ENCODE measurements around the gene ANTXR1.

ANTXR1 gene

DNA sequence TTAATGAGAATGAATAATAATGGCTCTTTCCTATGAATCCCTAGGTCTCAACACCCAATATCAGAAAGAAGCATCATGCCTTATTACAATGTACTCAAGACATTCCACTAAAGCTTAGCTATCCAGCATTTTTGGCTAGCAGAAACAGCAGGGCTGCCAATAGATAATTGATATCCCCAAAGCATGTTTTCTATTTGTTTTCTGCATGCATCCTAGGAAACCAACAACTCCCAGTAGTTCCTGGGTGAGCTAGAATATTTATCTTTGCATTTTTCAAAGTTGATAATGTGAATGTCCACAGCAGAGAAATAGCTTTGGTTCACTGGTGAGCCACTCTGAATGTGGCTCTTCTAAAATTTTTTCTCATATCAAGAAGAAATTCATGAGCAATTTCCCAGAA lies 5.8 kb upstream of the ANTXR1 start:
- no peak for DNase-seq

- no peak for DNase-seq
These were observed 5.4 kb upstream of the ANTXR1 start for GRCh38 chr2:69007603-69008002.

DNA sequence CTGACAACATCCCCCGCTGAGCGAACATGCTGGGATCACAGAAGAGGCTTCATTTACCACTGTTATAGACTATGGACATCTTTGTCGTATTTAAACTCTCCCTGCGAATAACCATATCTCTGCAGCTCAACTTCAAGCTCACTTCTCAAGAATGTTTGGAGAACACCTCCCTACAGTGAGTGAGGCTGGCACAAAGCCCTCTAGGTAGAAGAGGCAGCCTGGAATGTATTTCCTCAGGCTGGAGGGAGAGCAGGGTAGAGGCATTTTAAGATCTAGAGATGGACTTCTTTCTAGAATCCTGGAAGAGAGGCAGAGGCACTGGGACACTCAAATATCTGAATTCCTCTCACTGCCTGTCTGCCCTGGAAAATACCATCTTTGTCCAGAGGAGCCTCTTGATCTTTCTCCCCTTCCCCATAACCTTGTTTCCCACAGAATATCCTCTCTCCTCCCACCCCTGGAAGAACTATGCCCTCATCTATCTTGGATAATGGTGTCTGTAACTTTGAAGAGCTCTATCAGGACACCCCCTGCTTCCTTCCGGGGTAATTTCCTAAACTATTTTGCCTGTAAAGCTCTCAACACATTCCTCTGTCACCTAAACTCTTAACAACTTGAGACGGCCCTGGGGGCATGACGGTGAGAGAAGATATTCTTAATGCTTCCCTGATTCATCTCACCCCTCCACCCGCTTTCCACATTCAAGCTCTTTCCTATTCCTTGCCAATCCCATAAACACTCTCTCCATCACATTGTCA lies 2.4 kb upstream of the ANTXR1 start:
- no peak for DNase-seq

DNA sequence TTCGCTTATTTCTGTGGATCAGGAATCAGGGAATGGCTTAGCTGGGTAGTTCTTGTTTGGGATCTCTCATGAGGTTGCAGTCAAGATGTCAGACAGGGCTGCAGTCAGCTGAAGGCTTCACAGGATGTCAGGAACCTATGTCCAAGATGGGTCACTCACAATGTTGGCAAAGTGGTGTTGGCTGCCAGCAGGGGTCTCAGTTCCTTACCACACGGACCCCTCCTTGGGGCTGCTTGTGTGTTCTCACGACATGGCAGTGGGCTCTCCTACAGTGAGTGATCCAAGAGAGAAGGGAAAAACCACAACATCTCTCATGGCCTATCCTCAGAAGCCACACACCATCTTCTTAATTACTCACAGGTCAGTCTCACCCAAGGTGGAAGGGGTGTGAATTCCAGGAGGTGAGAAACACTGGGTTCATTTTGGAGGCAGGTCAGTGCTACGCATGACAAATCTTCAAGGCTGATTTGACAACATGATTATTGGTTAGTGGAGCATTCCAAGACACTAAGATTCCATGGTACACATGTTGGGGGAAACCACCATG lies 1.3 kb upstream of the ANTXR1 start:
- DNase-seq, result no peak

DNA sequence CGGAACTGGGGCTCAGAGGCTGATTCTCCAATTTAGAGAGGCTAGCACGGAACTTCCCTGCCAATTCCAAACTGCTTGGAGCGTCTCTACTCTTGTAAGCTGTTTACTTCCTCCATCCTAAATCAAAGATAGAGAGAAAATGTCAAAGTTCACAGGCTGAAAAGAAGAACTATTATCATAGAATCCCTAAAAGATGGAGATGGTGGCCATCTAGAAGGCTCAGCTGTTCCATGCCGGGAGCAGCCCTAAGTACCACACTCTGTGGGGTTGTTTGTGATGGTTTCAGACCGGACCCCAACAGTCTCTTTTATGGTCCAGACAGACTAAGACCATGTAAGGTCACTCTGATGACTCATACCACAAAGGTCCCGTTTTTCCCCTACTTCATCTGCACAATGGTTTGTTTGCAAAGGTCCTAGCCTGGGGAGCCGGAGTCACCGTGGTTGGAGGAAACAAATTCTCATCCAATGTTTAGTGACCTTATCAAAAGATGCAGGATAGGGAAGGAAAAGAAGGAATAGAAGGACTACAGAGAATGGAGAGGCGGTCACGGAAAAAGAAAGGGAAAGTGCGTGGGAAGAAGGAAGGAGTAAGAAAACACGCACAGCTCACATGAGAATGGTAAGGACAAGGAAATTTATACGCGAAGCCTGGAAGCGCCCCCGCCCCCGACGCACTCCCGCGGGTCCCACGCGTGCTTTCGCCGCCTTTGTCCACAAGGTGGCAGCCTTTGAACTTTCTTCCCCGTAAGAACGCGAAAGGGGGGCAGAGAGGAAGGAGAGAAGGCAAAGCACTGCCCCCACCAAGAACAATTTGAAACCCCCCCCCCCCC lies 453 bp upstream of the ANTXR1 start:
- peak; percentile 49 for DNase-seq

DNA sequence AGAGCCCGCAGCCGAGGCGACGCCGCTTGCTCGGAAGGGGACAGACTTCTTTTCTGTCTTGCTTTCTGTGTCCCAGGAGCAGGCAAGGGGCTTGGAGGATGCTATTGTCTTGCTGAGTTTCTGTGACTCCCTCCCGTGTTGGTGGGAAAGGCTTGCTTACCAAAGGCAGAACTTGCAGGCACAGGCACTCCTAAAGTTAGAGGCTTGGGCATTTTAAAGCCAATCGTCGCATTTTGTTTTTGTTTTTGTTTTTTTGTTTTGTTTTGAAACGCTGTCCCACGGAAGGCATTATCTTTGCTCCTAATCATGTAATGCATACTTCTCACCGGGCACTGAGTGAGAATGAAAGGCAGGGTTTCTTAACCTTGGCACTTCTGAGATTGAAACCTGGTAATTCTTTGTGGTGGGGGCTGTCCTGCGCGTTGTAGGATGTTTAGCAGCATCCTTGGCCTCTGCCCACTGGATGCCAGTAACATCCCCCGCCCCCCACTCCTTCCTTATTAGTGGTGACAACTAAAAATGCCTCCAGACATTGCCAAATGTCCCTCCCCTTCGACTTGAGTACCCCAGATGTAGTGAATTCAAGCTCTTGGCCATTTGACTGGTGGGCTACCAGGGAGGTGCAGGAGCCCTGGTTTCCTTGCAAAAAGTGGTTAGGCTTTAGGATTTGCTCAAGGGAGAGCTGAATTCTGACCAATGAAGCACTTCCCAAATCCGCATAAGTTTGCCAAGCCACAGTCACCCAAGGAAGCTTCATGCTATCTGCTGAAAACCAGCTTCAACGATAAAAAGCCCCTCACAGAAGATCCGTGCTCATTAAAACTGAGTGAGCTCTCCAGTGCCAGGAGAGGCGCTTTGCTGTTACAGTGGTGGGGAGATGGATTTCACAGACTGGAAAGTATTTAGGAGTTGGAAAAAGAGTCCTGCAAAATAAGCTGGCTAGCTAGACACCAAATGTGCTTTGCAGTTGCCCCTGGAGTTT lies 1.2 kb downstream of the ANTXR1 start:
- no peak for DNase-seq

- DNase-seq, result no peak
These were observed 4.1 kb downstream of the ANTXR1 start for GRCh38 chr2:69017080-69017479.

- DNase-seq, result no peak
These were observed 4.9 kb downstream of the ANTXR1 start for GRCh38 chr2:69017835-69018234.

DNA sequence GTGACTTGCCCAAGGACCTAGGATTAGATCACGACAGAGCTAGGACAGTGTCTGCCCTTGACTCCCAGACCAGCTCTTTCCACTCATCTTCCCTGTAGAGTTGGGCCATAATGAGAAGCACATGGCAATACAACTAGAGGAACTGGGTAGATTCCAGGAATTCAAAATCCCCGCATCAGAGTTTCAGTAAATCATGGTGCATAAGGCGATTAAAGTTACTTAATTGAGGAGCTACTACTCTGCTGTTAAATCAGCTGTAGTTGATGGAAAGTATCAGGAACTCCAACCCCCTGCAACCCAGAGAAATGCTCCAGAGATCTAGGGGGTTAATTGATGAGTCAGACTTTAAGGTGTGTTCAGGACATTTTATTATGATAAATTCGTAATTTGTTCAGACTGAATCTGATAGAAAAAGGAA lies 5.7 kb downstream of the ANTXR1 start:
- DNase-seq, result no peak

DNA sequence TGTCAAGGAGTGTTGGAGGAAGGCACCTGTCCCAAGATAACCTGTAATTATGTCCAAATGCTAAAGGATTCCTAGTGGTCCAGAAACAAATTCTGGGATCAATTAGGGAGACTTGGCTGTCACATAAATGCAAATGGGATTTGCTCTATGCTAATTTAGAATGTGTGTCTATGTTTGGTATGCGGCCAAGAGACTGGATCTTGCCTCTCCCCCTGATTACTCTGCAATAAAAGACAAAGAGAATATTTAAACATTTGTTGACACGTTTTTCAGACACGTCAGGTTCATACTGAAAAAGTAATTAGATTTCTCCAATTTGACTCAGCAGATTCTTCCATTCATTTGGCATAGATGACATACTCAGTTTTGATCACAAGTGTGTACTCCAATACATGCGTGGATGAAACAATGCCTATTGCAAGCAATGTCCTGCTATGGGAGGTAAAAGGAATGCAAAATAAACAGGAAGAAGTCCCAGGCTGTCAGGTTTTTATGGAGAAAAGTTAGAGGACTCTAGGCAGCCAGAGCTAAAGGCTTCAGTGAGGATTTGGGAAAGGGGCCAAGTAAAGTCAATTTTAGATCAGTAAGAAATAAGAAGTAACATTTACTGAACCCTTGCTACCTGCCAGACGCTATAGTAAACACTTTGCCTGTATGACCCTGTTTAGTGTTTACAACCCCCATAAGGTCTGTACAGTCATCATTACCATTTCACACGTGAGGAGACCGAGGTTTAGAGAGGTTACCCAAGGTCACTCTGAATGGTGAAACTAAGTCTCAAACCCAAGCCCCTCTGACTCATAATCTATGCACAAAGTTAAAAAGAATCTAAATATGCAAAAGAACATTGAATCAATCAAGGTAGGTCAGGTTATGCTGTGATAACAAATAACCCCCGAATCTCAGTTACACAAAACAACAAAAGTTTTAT lies 7.8 kb downstream of the ANTXR1 start:
- DNase-seq, result no peak

DNA sequence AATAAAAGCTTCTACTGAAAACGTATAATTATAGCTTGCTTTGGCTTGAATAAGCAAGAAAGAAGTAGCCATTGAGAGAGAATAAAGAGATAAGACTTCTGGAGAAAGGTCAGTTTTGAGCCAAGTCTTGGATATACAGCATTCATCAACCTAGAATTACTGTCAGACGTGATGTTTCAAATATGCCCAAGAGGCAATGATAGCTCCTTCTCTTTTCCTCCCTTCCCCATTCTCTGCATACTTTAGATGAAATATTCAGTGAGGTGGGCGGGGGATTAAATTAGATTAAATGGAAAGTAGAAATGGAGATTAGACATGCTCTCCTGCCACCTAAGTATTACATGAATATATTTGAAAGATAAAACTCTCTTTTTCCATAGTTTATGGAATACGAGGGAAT lies 8.7 kb downstream of the ANTXR1 start:
- DNase-seq, result no peak

- no peak for DNase-seq
These were observed 9.6 kb downstream of the ANTXR1 start for GRCh38 chr2:69022548-69022947.

DNA sequence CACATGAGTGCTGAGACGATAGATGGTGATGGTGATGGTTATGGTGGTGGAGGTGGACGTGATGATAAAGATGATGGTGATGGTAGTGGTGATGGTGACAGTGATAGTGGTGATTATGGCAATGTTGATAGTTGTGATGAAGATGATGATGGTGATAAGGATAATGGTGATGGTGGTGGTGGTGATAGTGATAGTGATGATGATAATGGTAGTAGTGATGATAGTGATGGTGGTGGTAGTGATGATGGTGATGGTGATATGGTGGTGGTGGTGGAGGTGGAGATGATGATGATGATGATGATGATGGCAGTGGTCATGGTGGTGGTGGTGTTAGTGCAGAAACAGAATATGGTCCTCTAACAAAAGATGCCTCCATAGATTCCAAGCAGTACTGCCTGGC lies 10.3 kb downstream of the ANTXR1 start:
- no peak for DNase-seq

DNA sequence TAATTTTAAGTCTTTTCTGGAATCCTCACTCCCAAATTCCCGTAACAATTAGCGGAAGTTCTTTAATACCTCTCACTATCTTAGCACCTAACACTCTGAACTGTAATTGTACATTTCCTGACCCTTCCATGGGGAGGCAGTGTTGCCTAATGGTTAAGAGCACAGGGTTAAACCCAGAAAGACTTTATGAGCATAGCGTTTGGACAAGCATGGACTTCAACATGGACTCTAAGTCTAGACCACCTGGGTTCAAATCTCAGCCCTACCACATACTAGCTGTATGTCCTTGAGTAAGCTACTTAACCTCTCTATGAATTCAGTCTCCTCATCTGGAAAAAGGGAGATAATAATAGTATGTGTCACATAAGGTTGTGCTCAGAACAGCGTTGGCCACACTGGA lies 13.0 kb downstream of the ANTXR1 start:
- DNase-seq, result no peak

DNA sequence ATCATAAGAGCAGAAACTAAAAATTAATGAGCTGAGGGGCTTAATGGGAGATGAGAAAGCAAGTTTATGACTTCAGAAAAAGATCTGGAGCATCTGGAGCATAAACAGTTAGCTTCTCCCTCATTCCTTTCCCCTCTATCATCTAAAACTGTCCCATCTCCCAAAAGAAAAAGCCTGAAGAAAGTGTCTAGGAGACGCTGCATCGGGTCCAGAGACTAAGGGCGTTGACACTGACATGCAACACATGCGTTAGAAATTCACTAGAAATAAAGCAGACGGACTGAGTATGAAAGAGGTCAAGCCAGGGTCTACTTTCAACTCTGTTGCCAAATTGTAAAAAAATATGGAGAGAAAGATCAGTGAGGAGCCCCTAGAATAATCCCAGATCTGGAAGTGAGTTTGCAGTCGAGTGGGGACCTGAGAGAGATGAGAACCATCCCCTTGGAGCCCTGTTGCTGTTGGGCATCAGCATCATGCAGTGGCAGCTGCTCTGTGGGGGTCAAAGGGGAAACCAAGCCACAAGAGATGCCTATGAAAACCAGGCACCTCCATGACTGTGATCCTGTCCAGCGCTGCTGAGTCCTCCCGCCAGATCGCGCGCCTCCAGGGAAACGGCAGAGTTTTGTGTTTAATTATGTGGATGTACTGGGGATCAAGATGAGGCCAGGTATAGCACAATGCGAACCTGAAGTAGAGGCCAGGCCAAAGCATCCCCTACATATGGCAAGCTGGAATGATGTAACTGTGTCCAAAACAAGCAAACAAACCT lies 13.9 kb downstream of the ANTXR1 start:
- no peak for DNase-seq

- DNase-seq, result no peak
These were observed 17.9 kb downstream of the ANTXR1 start for GRCh38 chr2:69030800-69031428.

DNA sequence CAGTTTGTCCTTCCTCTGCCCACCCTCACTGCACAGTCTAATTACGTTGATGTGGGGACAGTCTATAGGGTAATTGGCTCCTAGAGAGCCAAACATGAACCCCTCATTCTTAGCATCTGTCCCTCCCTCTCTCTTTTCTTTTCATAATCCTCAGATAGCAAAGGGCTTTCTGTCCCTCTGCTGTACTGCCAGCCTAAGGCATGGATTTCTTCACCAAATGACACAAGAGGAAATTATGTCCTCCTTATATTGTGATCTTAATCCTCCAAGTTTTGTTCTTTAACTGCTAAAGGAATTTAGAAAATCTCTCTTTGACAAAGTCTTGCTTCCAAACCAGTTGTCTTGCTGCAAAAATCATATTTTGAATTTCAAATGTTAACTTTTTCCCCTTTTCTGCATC lies 18.5 kb downstream of the ANTXR1 start:
- DNase-seq, result no peak

DNA sequence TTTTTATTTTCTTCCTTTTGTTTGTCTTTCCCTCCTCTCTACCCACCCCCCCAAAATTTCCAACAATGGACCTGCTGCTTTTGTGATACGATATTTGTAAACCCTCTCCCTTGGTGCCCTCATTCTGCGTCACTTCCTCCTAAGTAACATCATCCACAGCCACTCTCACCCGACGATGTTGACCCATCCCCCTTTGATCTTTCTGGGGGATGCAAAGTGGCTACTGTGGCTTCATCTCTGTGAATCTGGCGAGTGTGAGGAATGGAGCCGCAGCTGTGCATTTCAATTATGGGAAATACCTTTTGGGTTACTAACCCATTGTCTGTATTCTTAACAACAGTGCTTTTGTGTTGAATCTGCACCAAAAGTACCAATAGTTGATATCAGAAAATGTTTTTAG lies 19.4 kb downstream of the ANTXR1 start:
- no peak for DNase-seq

DNA sequence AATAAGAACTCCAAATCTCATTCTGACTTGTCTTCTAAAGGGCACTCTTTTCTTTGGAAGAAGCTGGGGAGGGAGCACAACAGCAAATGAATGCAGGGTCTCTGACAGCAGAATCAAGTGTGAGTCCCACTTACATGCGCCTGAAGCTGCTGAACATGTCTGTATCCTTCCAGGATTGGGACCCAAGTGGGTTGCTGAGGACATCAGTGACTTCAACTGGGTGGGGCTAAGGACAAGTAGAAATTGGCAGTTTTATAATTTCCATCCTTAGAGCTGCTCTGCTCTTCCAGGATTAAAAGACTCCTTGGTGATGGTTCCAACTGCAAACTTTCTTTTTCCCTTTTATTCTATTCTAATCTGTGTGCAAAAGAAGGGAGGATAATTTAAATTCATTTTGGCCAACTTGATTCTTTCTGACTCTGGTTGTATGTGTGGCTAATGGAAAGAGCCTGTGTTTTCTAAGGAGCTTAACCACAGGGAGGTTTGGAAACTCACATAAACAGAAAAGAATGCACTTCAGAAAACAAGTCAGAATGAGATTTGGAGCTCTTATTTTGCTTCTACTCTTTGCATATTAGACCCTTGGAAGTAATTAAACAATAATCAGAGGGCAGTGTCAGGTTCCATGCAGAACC lies 20.6 kb downstream of the ANTXR1 start:
- no peak for DNase-seq

- no peak for DNase-seq
These were observed 21.1 kb downstream of the ANTXR1 start for GRCh38 chr2:69034122-69034521.

Data from activated CD4-positive, CD25-positive, alpha-beta regulatory T cell treated with anti-CD3 and anti-CD28 coated beads, Interleukin-2, amount 50 U/mL, for 72 hours (primary cell).